ENCODE data around the gene LRFN2.

DNA sequence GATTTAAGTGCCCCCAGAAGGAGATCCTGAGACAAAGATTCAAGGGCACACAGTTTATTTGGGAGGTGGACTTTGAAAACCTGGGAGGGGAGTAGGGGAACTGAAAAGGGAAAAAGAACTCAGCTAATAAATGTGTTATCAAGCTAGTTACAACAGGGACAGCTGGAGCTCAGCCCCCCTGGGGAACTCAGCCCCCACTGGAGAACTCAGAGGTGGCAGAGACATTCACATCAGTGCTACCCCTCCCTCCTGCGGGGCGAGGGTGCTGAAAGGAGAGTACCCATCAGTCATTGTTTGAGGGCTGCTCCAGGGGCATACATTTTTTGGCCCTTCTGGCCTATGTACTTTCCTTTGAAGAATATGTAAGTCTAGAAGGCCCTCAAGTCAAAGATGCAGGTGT lies 101.4 kb downstream of the LRFN2 start:
- TF ChIP-seq, protein P1, sequence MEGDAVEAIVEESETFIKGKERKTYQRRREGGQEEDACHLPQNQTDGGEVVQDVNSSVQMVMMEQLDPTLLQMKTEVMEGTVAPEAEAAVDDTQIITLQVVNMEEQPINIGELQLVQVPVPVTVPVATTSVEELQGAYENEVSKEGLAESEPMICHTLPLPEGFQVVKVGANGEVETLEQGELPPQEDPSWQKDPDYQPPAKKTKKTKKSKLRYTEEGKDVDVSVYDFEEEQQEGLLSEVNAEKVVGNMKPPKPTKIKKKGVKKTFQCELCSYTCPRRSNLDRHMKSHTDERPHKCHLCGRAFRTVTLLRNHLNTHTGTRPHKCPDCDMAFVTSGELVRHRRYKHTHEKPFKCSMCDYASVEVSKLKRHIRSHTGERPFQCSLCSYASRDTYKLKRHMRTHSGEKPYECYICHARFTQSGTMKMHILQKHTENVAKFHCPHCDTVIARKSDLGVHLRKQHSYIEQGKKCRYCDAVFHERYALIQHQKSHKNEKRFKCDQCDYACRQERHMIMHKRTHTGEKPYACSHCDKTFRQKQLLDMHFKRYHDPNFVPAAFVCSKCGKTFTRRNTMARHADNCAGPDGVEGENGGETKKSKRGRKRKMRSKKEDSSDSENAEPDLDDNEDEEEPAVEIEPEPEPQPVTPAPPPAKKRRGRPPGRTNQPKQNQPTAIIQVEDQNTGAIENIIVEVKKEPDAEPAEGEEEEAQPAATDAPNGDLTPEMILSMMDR (IDR thresholded peaks at IDR 0.05): no peak
- TF ChIP-seq POLR2A (IDR thresholded peaks at IDR 0.05): no peak
